Amniotic stem cell (primary cell): ENCODE measurements around the gene CELF4.
"Not testable (repeated sequence)": the region's sequence is repeated elsewhere in the genome, so short reads cannot be mapped to it uniquely, and the experiment has no call there.

Experiments used
- DNase-seq: peaks from one replicate; lab custom pipeline; 2025; lab: John Stamatoyannopoulos, UW

Gene CELF4

GRCh38 chr18:37390687-37391086, 174.9 kb downstream of the CELF4 start:
- DNase-seq = no peak

GRCh38 chr18:37389684-37390368, 175.8 kb downstream of the CELF4 start:
- DNase-seq = no peak

- no peak for DNase-seq
These were observed 176.6 kb downstream of the CELF4 start for GRCh38 chr18:37389041-37389440.

- no peak for DNase-seq
These were observed 177.2 kb downstream of the CELF4 start for GRCh38 chr18:37388413-37388812.

GRCh38 chr18:37385846-37386778, 179.5 kb downstream of the CELF4 start:
- no peak for DNase-seq

GRCh38 chr18:37383846-37384595, 181.6 kb downstream of the CELF4 start:
- no peak for DNase-seq

- DNase-seq = no peak
These were observed 182.4 kb downstream of the CELF4 start for GRCh38 chr18:37383036-37383785.

- DNase-seq = no peak
These were observed 184.0 kb downstream of the CELF4 start for GRCh38 chr18:37381554-37381953.

- no peak for DNase-seq
These were observed 185.0 kb downstream of the CELF4 start for GRCh38 chr18:37380546-37381110.

GRCh38 chr18:37378336-37379010, 187.1 kb downstream of the CELF4 start:
- no peak for DNase-seq

GRCh38 chr18:37375181-37375580, 190.4 kb downstream of the CELF4 start:
- DNase-seq = no peak

- no peak for DNase-seq
These were observed 197.3 kb downstream of the CELF4 start for GRCh38 chr18:37368110-37368954.

- no peak for DNase-seq
These were observed 201.4 kb downstream of the CELF4 start for GRCh38 chr18:37364237-37364636.

- DNase-seq = no peak
These were observed 203.3 kb downstream of the CELF4 start for GRCh38 chr18:37362158-37362890.

- no peak for DNase-seq
These were observed 204.1 kb downstream of the CELF4 start for GRCh38 chr18:37361335-37362157.

- DNase-seq = not testable (repeated sequence)
These were observed 207.5 kb downstream of the CELF4 start for GRCh38 chr18:37358061-37358460.

- DNase-seq = no peak
These were observed 209.8 kb downstream of the CELF4 start for GRCh38 chr18:37355772-37356171.

- no peak for DNase-seq
These were observed 214.5 kb downstream of the CELF4 start for GRCh38 chr18:37351110-37351509.
